ENCODE results near the gene PSMD14. TPM values are rescaled to one million over a fixed set of nuclear protein-coding genes. Genes with fewer than 3 reads are reported as not detected.

PSMD14 gene
- total and polyA plus RNA-seq, 2 of the 13 experiments (the other 11 are each of a cell fraction or from before 2014, with no cell fraction given), result 60.6 to 149 TPM

DNA sequence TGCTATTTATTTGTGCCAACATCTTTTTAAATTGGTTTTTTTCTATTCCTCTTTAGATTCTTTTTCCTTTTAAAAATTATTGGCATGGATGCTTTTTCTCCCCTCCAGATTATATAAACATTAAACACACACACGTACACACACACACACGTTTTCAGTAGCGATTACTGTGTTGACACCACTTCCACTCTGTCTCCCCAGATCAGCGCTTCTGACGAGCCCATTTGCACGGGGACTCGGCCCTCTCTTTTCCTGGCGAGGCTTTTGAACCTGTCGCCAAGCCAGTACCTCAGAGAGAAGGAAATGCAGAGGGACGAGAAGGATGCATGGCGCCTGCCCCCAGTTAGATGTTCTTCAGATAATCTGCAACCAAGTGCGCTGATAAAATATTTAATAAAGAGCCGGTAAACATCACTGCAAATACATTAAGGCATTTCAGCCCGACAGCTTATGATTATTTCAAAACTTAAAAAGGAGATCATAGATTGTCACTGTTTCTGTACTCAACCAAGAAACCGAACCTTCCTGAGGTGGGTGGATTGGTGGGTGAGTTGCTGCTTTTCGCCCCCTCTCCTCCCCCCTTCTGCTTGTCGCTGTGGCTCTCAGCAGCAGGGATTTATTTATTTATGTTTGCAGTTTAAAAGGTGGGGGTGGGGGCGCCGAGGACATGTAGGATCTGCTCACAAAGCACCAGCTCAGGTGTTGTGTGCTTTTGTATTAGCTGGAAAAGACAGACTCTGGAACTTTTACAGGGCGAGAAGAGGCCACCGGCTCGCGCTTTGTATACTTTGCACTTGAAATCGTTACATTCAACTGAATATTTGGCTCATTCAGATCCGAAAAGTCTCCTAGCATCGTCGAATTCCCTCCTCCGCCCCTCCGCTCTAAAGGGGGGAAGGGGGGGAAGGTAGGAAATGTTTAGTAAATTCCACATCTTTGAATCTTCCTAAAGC is 107.1 kb downstream of the PSMD14 start (continued):
- TF ChIP-seq EZH2 (conservative IDR thresholded peaks at IDR 0.05; ENCODE audit: low read depth, low read length) (peak; percentile 61; the same call in 1 of the 2 replicates), ZNF543 (CRISPR knock-in tag; IDR thresholded peaks at IDR 0.05) (no peak), HDAC2 (CRISPR knock-in tag; IDR thresholded peaks at IDR 0.05) (no peak), ZNF839 (CRISPR knock-in tag; IDR thresholded peaks at IDR 0.05; ENCODE audit: borderline replicate concordance) (no peak)

DNA sequence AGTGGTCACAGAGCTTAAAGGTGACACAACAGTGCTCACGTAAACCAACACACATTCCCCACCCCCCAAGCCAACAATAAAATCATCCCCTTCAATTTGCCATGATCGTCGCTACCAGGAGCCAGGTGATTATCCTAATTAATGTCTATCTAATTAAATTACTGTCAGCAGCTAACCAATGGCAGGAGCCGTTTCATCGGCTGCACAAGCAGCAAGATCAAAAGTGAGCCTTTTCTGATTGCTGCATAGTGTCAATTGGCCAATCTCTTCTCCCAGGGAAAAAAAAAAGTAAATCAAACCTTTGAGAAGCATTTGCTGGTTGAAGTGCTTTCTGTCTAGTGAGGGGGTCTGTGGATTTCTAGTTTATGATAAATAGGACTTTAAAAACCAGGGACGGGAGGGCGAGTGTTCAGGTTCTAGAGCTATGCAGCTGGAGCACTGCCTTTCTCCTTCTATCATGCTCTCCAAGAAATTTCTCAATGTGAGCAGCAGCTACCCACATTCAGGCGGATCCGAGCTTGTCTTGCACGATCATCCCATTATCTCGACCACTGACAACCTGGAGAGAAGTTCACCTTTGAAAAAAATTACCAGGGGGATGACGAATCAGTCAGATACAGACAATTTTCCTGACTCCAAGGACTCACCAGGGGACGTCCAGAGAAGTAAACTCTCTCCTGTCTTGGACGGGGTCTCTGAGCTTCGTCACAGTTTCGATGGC is 107.9 kb downstream of the PSMD14 start, which contains the start of gene TBR1:
TBR1 (plus strand) TSS at position 311 of the 721 bp plus-strand sequence; CDS start at position 425, 114 bp downstream.
- peaks cover 18 to 64% of the 10 kb centered on the region in 2 experiments for H3K27me3 ChIP-seq (ENCODE audit: control insufficient read depth in 1 of 2, insufficient read depth in 2 of 2, low read length in 2 of 2)
- ChIA-PET CTCF (ENCODE audit: low intra/inter-chr PET ratio, low total read pairs) (no interaction called here), POLR2A (no interaction called here)
- no peaks in the 10 kb centered on the region for H3K79me2 ChIP-seq (ENCODE audit: insufficient read depth, low read length)
- in situ Hi-C loops (cut with HindIII; ENCODE audit: extremely low pct_ligation_motif_present, low pct_unique_long_range_greater_than_20kb) (no loop called here), intact Hi-C loops (cut with micrococcal nuclease; ENCODE audit: unreplicated experiment) (loop anchor here (5.0 kb wide), 1 partner anchor 109 kb away; the partner anchor contains the start of gene PSMD14)
- no peaks in the 10 kb centered on the region for H3K9me3 ChIP-seq (ENCODE audit: low read length)
- peak within 1 kb of the TSS; percentile 17 for H2AFZ ChIP-seq (ENCODE audit: low read length)
- DNase-seq (ENCODE audit: low spot score) (no peak), ATAC-seq (peak; percentile 1; the same call in 2 of the 3 replicates), FAIRE-seq (no peak)
- peak within 1 kb of the TSS; percentile 47 to 76 (median 68) for H3K4me3 ChIP-seq (replicated peaks in 1 of 3; ENCODE audit: insufficient read depth in 1 of 3, low read depth in 2 of 3, low read length in 3 of 3)
- no peak within 1 kb of the TSS for H3K27ac ChIP-seq (ENCODE audit: extremely low read length, insufficient read depth, low read length)
- H3K4me1 ChIP-seq (ENCODE audit: insufficient read depth, low read length), result peaks cover 44% of the 10 kb centered on the region
- TF ChIP-seq MEIS1 (CRISPR knock-in tag; IDR thresholded peaks at IDR 0.05; ENCODE audit: borderline replicate concordance) (no peak), HNRNPK (IDR thresholded peaks at IDR 0.05; ENCODE audit: low read depth, low read length, poor library complexity, severe bottlenecking) (no peak), NFYC (CRISPR knock-in tag; IDR thresholded peaks at IDR 0.05) (0 out of 2 replicates have a peak, but pooled peaks have one; percentile 30), CHD2 (IDR thresholded peaks at IDR 0.05; ENCODE audit: low read depth, low read length) (no peak), AGO1 (IDR thresholded peaks at IDR 0.05; ENCODE audit: low read depth, low read length, poor library complexity, severe bottlenecking) (no peak), CBX2 (IDR thresholded peaks at IDR 0.05; ENCODE audit: low read depth, low read length) (peak; percentile 82), CBX2 (CRISPR knock-in tag; IDR thresholded peaks at IDR 0.05; ENCODE audit: low read depth) (no peak), CEBPB (IDR thresholded peaks at IDR 0.05; ENCODE audit: borderline replicate concordance, low read depth, low read length) (0 out of 2 replicates have a peak, but pooled peaks have one; percentile 12), SCMH1 (CRISPR knock-in tag; IDR thresholded peaks at IDR 0.05; ENCODE audit: borderline replicate concordance) (0 out of 2 replicates have a peak, but pooled peaks have one; percentile 20)
- TF ChIP-seq, protein P1, sequence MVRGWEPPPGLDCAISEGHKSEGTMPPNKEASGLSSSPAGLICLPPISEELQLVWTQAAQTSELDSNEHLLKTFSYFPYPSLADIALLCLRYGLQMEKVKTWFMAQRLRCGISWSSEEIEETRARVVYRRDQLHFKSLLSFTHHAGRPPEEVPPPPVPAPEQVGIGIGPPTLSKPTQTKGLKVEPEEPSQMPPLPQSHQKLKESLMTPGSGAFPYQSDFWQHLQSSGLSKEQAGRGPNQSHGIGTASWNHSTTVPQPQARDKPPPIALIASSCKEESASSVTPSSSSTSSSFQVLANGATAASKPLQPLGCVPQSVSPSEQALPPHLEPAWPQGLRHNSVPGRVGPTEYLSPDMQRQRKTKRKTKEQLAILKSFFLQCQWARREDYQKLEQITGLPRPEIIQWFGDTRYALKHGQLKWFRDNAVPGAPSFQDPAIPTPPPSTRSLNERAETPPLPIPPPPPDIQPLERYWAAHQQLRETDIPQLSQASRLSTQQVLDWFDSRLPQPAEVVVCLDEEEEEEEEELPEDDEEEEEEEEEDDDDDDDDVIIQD (CRISPR knock-in tag; IDR thresholded peaks at IDR 0.05; ENCODE audit: low read depth), result no peak
- no TSS peak for BruUV-seq (replicated peaks)
- H3K9ac ChIP-seq (ENCODE audit: insufficient read depth, low read depth, low read length), result no peak within 1 kb of the TSS
- H4K20me1 ChIP-seq (ENCODE audit: insufficient read depth, low read length), result no peaks in the 10 kb centered on the region
- H3K36me3 ChIP-seq (replicated peaks in 1 of 2; ENCODE audit: control insufficient read depth in 1 of 2, insufficient read depth in 2 of 2, low read length in 2 of 2), result no peaks in the 10 kb centered on the region; a peak in 1 of 5 replicates
- 7% methylated on average over 16 of the region's 16 CpGs for WGBS (ENCODE audit: low lambda C conversion rate)
- H3K4me2 ChIP-seq (ENCODE audit: low read depth, low read length), result peak within 1 kb of the TSS; percentile 92

All from HepG2 (cell line).